Mucosa of stomach (tissue), 1 donor: ENCODE data around the gene ADCY4.

Source experiments
- H3K27me3 ChIP-seq: one replicate; pipeline ENCODE4 v1.7.0; 2013; ENCODE audit warnings: mild to moderate bottlenecking, low read length; ENCODE audit not compliant: control insufficient read depth, insufficient read depth
- H3K36me3 ChIP-seq: one replicate; pipeline ENCODE4 v1.7.0; 2013; ENCODE audit warnings: low read length; ENCODE audit not compliant: control insufficient read depth, insufficient read depth
- H3K4me1 ChIP-seq: one replicate; pipeline ENCODE4 v1.7.0; 2013; ENCODE audit warnings: mild to moderate bottlenecking, low read length; ENCODE audit not compliant: control insufficient read depth, insufficient read depth
- H3K4me3 ChIP-seq: one replicate; pipeline ENCODE4 v1.7.0; 2013; ENCODE audit warnings: low read length
- H3K9ac ChIP-seq: one replicate; pipeline ENCODE4 v1.7.0; 2013; ENCODE audit warnings: mild to moderate bottlenecking, low read length, moderate library complexity
- H3K9me3 ChIP-seq: one replicate; pipeline ENCODE4 v1.7.0; 2013; ENCODE audit warnings: mild to moderate bottlenecking, low read length, moderate library complexity; ENCODE audit not compliant: control insufficient read depth
- donor health status: Pancreatic carcinoma.

Gene ADCY4

DNA sequence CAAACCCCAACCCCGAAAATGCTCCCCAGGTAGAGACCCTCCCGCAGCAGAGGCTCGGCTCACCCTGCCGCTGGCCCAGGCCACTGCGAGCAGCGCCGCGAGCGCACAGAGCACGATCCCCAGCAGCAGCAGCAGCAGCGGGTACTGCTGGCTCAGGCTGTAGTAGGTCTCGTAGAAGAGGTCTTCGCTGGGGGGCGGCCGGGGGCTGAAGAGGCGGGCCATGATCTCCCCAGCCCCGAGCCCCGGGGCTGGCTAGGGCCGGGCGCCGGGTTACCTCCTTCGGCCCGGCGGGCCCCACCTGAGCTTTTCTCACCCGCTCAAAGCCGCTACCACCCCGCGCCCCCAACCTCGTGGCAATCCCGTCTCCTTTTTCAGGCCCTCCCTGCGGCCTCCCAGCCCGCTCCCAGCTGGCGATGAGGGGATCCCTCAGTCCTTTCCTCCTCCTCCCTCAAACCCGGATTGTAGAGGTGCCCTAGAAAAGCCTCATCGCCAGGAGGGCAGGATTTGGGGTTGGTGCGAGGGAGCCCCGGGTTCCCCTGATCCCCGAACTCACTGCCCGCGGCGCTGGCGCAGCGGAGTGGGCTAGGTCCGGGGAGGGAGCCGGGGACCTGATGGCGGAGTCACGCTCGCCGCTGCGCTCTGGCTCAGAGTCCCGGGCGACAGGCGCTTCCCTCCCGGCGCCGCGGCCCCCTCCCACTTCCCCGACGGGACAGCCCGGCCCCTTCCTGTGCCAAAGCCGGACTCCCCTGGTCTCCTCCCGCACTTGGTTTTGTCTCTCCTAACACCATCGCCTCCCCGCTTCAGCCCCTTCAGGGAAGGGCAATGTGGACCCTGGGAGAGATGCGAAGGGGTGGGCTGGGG, at the start of gene ADCY4:
Gene ADCY4, minus strand, starts transcription at position 641 of the 861 bp plus-strand sequence. Its CDS starts 419 bp downstream, at position 222.
- Histone ChIP-seq H3K9me3 (no peaks in the 10 kb centered on the region), H3K9ac (peak within 1 kb of the TSS; percentile 60), H3K36me3 (peaks cover 5% of the 10 kb centered on the region), H3K27me3 (peaks cover 19% of the 10 kb centered on the region), H3K4me3 (peak within 1 kb of the TSS; percentile 22), H3K4me1 (peaks cover 50% of the 10 kb centered on the region)

DNA sequence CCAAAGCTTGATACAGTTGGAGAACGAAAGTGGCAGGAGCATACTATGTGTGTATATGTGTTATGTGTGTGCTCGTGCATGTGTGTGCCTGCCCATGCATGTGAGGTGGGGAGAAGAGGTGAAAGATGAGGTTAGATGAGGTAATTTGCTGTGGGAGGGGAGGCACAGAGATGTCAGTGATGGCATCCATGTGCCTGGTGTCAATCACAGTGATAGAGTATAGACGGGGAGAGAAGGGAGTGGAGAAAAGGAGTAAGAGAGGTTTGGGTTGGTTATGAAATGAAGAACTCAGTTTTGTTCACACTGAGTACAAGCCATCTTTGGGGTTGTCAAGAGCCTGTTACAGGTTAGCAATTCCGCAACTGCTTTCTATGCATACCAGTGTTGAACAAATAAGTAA, 49.3 kb upstream of the ADCY4 start:
- no peaks in the 10 kb centered on the region for H3K9me3 ChIP-seq
- no peaks in the 10 kb centered on the region for H3K4me1 ChIP-seq
- H3K27me3 ChIP-seq: no peaks in the 10 kb centered on the region
- H3K9ac ChIP-seq: no peak overlapping the region
- no peak overlapping the region for H3K4me3 ChIP-seq
- H3K36me3 ChIP-seq: no peaks in the 10 kb centered on the region

DNA sequence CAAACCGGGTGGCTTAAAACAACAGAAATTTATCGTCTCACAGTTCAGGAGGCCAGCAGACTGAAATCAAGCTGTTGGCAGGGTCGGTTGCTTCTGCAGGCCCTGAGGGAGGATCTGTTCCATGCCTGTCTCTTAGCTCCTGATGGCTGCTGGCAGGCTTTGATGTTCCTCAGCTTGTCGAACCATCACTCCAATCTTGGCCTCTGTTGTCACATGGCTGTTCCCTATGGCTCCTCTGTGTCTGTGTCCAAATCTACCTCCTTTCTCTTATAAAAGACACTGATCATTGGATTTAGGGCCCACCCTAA, 47.1 kb upstream of the ADCY4 start:
- Histone ChIP-seq H3K9me3 (no peaks in the 10 kb centered on the region), H3K4me3 (no peak overlapping the region), H3K4me1 (no peaks in the 10 kb centered on the region), H3K9ac (no peak overlapping the region), H3K36me3 (no peaks in the 10 kb centered on the region), H3K27me3 (no peaks in the 10 kb centered on the region)

DNA sequence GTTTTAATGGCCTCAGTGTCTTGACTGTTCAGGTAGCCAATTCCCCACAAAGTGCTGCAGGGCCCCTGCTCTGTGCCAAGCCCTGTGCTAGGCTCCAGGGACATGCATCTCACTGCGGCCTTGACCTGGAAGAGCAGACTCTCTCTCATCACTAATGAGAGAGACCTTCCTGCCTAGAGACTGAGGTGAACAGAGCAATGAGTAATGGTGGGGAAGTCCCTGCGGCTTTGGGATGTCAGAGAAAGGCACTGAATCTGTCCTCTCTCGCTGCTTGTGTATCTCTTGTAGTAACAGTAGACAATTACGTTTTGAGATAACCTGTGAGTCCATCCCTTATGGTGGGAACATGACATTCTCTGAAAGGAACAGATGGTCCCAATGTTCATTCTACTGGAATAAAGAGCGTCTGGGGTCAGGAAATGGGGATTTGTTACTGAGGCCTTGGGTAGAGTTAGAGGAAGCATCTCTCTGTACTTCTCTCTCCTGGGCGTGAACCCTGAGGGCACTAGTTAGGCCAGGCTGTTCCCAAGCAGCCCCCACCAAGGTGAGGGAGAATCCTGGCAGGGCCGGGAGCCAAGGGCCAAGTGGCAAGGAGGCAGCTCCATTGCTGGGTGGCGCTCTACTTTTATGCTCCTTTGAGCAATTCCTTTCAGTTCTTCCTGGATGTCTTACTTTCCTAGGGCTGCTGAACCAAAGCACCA, 46.6 kb upstream of the ADCY4 start:
- Histone ChIP-seq H3K4me3 (no peak overlapping the region), H3K9me3 (no peaks in the 10 kb centered on the region), H3K27me3 (no peaks in the 10 kb centered on the region), H3K9ac (no peak overlapping the region), H3K36me3 (no peaks in the 10 kb centered on the region), H3K4me1 (no peaks in the 10 kb centered on the region)

DNA sequence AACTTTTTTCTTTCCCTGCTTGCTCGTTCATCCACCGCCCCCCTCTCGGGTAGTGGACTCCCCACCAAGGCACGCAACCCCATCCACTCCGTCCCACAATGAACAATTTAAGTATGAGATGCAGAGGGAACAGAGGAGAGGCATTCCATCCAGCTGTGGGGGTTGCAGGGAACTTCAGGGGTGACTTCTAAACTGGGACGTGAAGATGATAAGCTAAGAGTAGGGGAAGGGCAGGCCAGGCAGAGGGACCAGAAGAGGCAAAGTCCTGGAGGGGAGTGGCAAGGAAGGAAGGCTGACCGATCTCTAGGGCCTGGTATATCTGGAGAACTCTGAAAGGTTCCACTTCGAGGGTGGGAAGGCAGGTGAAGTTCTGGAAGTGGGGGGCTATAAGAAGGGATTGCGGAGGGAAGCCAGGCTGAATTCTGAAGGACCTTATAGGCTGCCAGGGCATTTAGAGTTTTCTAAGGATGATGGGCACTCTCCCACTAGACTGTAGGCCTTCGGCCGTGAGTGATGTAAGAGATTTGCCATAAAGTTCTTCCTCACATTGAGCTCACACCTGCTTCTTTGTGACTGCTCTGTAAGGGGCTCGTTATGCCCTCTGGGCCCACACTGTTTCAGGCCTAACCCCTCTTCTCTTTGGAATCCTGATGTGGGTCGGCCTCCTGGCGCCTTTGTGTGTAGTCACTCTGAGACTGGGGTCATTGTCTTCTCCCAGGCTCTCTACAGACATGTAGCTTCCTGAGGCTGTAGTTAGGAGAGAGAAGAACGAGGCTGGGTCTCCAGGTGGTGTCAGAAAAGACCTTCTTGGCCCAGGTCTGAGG, 45.2 kb upstream of the ADCY4 start:
- Histone ChIP-seq H3K4me3 (no peak overlapping the region), H3K36me3 (no peaks in the 10 kb centered on the region), H3K9ac (no peak overlapping the region), H3K4me1 (no peaks in the 10 kb centered on the region), H3K27me3 (no peaks in the 10 kb centered on the region), H3K9me3 (no peaks in the 10 kb centered on the region)

DNA sequence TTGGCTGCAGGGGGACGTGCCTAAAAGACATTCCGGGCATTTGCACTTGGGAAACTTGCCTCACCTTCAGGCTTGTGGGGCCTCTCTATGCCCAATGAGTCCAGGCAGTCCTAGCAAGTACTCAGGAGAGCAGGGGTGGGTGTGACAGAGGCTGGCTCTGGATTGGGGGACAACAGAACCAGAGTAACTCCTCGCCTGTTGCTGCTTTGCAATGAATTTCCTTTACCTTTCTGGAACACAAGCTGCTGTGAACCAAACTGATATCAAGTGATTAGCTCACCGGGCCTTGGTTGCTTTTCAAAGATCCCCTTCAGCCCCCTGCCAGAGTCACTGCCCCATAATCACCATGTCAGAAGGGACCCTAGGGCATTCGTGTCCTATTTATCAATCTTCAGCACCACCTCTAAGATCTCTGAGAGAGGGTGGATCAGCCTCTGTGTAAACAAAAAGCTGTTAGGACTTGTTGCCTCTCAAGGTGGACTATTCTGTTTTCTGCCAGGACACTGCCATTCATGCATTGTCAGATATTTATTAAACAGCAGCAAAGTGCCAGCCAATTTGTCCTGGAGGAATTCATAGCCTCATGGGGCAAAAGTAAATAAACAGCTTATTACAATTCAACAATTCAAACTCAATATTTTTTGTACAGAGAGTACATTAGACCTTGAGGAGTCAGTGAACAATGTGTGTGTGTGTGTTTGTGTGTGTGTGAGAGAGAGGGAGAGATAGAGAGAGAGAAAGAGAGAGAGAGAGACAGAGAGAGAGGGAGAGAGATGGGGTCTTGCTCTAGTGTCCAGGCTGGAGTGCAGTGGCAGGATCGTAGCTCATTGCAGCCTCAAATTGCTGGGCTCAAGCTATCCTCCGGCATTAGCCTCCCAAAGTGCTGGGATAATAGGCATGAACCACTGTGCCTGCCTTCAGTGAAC, 44.4 kb upstream of the ADCY4 start:
- Histone ChIP-seq H3K9me3 (no peaks in the 10 kb centered on the region), H3K4me3 (no peak overlapping the region), H3K27me3 (no peaks in the 10 kb centered on the region), H3K36me3 (no peaks in the 10 kb centered on the region), H3K9ac (no peak overlapping the region), H3K4me1 (no peaks in the 10 kb centered on the region)

DNA sequence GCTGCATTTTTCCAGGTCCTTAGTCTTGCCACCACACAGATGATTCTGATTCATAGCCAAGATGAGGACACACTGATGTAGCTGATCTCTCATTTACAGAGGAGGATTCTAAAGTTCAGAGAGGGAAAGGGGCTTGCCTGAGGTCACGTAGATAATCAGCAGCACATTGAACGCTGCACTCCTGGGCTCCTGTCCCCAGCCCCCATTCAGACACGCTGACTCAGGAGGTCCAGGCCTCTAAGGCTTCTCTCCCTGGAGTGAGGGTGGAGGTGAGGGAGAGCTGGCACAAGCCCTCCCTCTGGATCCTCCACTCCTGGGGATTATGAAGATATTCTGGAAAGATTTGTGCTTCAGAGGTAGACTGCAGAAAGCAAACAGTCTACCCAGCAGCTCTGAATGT, 43.5 kb upstream of the ADCY4 start:
- Histone ChIP-seq H3K9me3 (no peaks in the 10 kb centered on the region), H3K4me1 (no peaks in the 10 kb centered on the region), H3K4me3 (no peak overlapping the region), H3K9ac (no peak overlapping the region), H3K27me3 (no peaks in the 10 kb centered on the region), H3K36me3 (no peaks in the 10 kb centered on the region)

DNA sequence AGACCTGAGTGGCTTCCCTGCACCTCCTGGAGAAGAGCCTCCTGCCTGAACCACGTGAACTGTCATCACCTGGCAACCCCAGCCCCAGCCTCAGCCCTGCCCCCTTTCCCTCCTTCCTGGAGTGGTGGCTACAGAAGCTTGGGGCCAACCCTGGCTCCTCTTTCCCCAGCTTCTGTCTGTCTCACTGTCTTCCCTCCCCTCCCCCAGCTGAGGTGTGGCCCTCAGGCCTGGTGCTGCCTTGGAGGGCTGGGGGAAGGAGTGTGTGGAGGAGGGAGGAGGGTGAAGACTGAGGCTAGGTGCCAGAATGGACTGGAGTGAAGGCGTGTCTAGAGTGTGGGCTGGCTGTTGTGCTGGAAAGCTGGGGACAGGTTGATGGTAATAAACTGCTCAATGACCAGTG, 42.8 kb upstream of the ADCY4 start:
- Histone ChIP-seq H3K27me3 (no peaks in the 10 kb centered on the region), H3K36me3 (no peaks in the 10 kb centered on the region), H3K4me1 (no peaks in the 10 kb centered on the region), H3K9ac (no peak overlapping the region), H3K9me3 (no peaks in the 10 kb centered on the region), H3K4me3 (no peak overlapping the region)

DNA sequence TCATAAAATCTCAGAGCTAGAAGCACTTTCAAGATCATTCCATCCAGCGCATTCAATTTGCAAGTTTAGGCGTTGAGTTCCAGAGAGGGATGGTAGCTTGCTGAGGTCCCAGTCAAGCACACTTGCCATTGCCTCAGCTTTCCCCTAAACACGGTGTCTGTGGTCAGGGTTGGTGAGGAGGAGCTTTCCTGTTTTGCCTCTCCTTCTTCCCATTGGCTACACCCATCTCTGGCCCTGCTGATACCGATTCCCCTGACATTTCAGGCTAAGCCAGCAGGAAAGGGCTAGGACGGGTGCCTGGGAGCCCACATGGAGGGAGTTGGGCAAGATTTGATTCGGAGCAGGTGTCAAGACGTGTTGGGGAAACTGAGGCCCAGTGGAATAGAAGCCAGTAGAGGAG, 42.3 kb upstream of the ADCY4 start:
- H3K4me1 ChIP-seq: no peaks in the 10 kb centered on the region
- H3K36me3 ChIP-seq: no peaks in the 10 kb centered on the region
- H3K9me3 ChIP-seq: no peaks in the 10 kb centered on the region
- H3K9ac ChIP-seq: no peak overlapping the region
- no peaks in the 10 kb centered on the region for H3K27me3 ChIP-seq
- no peak overlapping the region for H3K4me3 ChIP-seq

DNA sequence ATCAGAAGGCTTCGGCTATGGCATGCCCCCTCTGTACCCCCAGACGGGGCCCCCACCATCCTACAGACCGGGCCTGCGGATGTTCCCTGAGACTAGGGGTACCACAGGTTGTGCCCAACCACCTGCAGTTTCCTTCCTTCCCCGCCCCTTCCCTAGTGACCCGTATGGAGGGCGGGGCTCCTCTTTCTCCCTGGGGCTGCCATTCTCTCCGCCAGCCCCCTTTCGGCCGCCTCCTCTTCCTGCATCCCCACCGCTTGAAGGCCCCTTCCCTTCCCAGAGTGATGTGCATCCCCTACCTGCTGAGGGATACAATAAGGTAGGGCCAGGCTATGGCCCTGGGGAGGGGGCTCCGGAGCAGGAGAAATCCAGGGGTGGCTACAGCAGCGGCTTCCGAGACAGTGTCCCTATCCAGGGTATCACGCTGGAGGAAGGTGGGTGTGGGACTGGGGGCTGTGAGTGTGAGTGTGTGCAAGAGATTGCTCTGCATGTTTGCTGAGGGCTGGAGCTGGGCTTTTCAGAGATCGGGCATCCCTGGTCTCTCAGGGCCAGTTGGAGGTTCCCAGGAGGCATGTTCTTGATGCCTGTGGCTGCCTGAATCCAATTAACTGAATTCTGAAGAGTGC, 41.7 kb upstream of the ADCY4 start:
- no peaks in the 10 kb centered on the region for H3K4me1 ChIP-seq
- no peaks in the 10 kb centered on the region for H3K27me3 ChIP-seq
- no peak overlapping the region for H3K9ac ChIP-seq
- H3K9me3 ChIP-seq: no peaks in the 10 kb centered on the region
- H3K4me3 ChIP-seq: no peak overlapping the region
- H3K36me3 ChIP-seq: no peaks in the 10 kb centered on the region
